ENCODE measurements around the gene SUSD1.

DNA sequence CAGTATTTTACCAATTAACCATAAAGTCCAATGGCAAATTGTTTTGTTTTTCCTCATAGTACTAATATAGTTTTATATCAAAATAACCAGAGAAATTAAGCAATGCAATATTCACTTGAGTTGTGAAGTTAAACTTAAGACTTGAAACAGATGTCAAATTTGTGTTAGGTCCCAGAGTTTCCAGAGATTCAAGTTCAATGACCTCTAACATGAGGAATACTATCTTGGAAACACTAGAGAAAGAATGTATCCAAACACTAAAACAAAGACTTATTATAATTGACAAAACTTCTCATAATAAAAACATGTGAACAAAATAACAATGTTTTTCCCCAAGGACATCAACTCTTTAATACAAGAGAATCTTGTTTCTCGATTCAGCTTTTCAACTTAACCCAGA, 18.0 kb downstream of the SUSD1 start:
- TF ChIP-seq CTCF (IDR thresholded peaks at IDR 0.05) (no peak), POLR2A (IDR thresholded peaks at IDR 0.05) (no peak)

Data from body of pancreas (tissue), 4 donors.